ENCODE results near the gene TRPM4.

Gene TRPM4

GRCh38 chr19:49148784-49149651 is 8.6 kb upstream of the TRPM4 start:
- peak; percentile 97 for DNase-seq (ENCODE audit: low read depth)
- TF ChIP-seq, protein P1, sequence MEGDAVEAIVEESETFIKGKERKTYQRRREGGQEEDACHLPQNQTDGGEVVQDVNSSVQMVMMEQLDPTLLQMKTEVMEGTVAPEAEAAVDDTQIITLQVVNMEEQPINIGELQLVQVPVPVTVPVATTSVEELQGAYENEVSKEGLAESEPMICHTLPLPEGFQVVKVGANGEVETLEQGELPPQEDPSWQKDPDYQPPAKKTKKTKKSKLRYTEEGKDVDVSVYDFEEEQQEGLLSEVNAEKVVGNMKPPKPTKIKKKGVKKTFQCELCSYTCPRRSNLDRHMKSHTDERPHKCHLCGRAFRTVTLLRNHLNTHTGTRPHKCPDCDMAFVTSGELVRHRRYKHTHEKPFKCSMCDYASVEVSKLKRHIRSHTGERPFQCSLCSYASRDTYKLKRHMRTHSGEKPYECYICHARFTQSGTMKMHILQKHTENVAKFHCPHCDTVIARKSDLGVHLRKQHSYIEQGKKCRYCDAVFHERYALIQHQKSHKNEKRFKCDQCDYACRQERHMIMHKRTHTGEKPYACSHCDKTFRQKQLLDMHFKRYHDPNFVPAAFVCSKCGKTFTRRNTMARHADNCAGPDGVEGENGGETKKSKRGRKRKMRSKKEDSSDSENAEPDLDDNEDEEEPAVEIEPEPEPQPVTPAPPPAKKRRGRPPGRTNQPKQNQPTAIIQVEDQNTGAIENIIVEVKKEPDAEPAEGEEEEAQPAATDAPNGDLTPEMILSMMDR (IDR thresholded peaks at IDR 0.05; ENCODE audit: insufficient read depth, low read depth, low read length, missing control alignments), result no peak
- peak overlapping the region; percentile 77 for H3K4me3 ChIP-seq (ENCODE audit: low read length)

- H3K4me3 ChIP-seq (ENCODE audit: low read length), result peak overlapping the region; percentile 77
- DNase-seq (ENCODE audit: low read depth), result peak; percentile 76
- TF ChIP-seq, protein P1 (IDR thresholded peaks at IDR 0.05; ENCODE audit: insufficient read depth, low read depth, low read length, missing control alignments), result no peak
These were observed 7.9 kb upstream of the TRPM4 start for GRCh38 chr19:49149652-49150105.

DNA sequence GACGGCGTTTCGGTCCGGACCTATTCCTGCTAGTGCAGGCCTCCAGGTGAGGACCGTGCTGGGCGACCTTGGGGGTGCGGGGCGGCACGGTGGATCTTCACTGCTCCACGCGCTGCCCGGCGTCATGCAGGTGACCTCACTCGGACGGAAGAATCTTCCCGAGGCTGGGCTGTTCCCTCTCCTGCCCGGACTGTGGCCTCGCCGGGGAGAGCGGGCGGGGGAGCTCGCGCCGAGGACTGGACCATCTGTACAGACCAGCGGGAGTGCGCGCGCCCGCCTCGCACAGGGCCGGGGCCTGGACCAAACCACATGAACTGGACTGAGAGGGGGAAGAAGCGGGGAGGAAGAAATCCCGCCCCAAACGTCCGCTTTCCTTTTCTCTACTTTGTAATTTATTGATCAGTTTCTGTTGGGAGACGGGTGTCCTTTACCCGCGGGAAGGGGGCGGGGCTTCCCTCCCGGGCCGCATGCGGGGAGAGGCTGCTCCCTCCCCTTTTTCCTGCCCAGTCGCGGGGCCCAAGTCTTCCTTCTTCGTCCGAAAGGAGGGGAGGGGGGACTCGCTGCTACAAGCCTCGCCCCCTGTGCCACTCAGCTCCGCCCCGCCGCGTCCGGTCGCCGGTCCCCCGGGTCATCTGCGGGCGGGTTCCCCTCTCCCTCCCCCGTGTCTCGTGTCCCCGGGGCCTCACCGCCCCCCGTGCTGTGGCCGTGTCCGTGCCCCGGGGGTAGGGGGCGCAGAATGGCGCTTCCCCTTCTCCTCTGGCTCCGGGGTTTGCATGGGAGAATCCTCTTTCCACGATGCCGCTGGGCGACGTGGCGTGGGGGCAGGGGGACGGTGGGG is 7.3 kb upstream of the TRPM4 start:
- peak; percentile 70 for DNase-seq (ENCODE audit: low read depth)
- TF ChIP-seq, protein P1 (IDR thresholded peaks at IDR 0.05; ENCODE audit: insufficient read depth, low read depth, low read length, missing control alignments), result no peak

DNA sequence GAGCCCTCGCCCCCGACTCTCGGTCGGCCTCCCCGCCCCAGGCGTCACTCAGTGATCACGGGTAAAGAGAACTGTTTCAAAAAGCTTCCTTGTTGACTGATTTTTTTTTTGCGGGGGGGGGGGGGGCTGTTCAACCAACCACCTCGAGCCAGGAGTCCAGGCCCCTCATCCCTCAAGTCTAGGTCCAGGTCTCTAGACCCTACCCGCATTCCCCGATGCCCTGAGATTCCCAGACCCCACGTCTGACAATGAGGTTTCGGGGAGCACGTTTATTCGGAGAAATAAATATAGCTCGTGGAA is 6.7 kb upstream of the TRPM4 start:
- TF ChIP-seq, protein P1 (IDR thresholded peaks at IDR 0.05; ENCODE audit: insufficient read depth, low read depth, low read length, missing control alignments), result no peak
- DNase-seq (ENCODE audit: low read depth), result no peak
- H3K4me3 ChIP-seq (ENCODE audit: low read length), result peak overlapping the region; percentile 77

More for the DNA sequence above, 7.3 kb upstream of the TRPM4 start:
- peak overlapping the region; percentile 77 for H3K4me3 ChIP-seq (ENCODE audit: low read length)

GRCh38 chr19:49151267-49152118 is 6.1 kb upstream of the TRPM4 start:
- DNase-seq (ENCODE audit: low read depth), result peak; percentile 96
- H3K4me3 ChIP-seq (ENCODE audit: low read length), result peak overlapping the region; percentile 2
- TF ChIP-seq, protein P1 (IDR thresholded peaks at IDR 0.05; ENCODE audit: insufficient read depth, low read depth, low read length, missing control alignments), result no peak

- no peak for DNase-seq (ENCODE audit: low read depth)
- TF ChIP-seq, protein P1 (IDR thresholded peaks at IDR 0.05; ENCODE audit: insufficient read depth, low read depth, low read length, missing control alignments), result no peak
- no peak overlapping the region for H3K4me3 ChIP-seq (ENCODE audit: low read length)
These were observed 5.5 kb upstream of the TRPM4 start for GRCh38 chr19:49152119-49152550.

Data from epithelial cell of esophagus (primary cell).